ENCODE results near the gene ABTB1.
"Not testable (repeated sequence)": the region's sequence is repeated elsewhere in the genome, so short reads cannot be mapped to it uniquely, and the experiment has no call there.

Gene ABTB1

DNA sequence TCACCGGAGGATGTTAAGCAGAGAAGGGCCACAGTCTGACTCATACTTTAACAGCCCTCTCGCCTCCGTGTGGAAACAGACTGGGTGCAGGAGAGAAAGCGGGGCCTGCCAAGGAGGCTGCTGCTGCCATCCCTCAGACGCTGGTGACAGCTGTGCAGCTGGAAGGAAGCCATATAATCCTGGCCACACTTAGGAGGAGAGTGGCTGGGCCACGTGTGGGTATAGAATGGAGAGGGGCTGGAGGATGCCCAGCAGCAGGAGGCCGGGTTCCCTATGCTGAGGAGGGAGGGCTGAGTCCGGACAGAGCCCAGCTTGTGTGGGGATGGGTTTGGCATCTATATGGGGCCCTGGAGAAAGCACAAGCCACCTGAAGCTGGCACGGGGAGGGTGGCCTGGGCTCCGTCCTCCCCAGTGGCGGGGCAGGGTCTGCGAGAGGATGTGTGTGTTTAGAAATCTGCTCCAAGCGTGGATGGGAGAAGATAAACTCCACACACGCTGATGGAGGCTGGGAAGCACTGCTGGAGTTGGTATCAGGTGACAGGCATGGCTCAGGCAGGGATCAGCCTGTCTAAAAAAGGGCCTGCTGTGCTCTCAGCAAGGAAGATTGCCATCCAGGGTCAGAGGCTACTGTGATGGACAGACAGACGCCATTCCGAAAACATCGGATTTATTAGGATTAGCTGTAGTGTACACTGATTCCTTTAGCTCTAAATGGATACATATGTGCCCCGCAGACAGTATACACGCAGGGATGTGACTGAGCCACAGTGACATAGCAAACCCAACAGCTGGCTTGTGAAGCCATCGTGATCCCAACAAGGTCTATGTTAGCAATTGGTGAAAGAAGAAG is 15.9 kb downstream of the ABTB1 start:
- no peak for DNase-seq (ENCODE audit: low spot score)

DNA sequence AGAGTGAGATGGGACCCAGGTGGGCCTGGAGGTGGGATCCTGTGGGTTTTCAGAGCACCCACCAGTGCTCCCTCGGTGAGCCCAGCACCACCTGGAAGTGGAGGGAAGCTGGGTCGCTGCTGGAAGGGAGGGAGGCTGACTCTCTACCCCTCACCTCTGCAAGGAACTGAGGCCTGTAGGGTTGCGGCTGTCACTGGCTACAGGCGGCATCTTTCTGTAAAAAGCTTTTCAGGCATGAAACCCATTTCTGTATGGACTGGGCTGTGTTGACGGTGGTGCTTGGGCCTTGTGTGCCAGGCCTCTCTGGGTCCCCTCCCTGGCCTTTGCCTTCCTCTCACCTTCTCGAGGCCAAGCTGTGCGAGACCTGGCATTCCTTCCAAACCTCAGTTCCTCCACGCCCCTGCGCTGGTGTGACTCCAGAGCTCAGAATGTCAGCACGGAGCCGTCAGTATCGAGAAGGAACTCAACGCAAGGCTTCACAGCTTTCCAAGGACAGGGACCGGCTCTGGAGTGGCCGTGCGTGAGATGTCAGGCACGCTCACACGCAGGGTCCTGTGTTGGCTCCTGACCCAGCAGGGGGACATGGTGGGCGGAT is 16.6 kb downstream of the ABTB1 start:
- no peak for DNase-seq (ENCODE audit: low spot score)

DNA sequence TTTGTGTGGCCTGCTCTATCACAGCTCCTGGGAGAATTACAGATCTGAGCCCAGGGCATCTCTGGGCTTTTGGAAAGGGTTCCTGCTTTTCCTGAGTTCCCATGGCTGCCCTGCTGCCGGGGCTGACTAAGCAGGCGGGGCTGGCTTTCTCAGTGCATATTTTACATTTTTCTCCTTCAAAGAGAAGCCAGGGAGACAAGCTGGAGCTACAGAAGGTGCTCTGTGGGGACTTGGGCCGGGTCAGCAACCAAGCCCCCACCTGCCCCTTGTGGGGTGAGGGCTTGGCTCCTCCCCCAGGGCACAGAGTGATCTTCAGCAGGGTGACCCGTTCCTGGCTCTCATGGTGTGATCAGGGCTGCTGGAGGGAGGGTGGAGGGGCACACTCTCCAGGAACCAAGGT is 17.4 kb downstream of the ABTB1 start:
- no peak for DNase-seq (ENCODE audit: low spot score)

DNA sequence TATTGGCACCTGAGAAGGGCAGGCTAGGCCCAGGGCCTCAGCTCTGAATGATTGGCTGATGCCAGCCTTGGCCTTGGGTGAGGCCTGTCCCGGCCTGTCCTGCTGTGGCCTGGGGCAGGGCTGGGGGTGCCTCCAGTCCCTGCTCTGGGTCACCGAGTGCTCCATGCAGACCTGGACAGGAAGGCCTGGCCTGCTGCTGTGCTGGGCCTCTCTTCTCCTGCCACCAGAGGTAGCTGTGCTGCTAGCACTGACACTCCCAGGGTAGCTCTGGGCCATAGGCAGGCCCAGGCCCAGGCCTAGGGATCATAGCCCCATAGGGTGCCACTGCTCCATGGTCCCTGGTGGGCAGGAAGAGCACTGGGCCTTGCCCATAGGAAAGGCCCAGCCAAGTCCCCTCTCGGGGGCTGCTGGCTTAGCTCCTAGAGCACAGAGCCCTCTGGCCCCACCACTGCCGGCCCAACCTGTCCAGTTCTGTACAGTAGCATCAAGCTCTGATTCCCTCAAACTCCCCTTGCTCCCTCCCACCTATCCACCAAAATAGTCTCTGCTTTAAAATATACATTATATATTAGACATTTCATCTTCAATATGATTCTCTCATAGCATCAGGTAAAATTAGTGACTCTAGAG is 18.2 kb downstream of the ABTB1 start:
- no peak for DNase-seq (ENCODE audit: low spot score)

DNA sequence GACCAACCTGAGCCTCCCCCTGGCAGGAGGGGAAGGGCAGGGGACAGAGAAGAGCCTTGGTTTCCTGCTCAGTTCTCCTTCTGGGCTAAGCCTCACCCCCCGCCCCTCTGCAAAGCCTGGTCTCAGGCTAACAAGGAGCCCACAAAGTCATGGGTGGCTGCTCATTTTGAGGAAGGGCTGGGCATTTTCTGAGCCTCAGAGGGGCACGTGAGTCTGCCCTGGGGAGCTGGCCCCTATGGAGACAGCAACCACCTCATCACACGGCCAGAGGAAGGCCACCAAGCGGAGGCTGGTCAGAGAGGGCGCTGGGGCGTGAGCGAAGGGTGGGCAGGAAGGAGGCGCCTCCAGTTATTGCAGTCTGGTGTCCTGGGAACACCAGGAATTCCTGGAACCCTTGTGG is 18.7 kb downstream of the ABTB1 start:
- no peak for DNase-seq (ENCODE audit: low spot score)

DNA sequence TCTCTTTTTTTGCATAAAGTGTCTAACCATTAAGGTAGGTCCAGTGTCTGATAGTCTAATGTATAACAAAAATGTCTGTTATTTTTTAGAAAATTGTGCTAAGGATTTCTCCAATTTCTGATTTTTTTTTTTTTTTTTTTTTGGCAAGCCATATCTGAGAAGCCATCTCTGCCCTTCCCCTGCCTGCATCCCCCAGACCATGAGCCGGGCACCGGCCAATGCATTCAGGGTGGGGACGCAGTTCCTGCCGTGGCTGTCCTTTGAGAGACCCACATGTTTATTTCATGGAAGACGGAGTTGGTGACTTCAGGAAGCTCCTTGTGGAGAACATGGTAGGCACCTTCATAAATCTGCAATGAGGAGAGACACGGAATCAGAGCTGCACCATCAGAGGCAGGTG is 19.2 kb downstream of the ABTB1 start:
- no peak for DNase-seq (ENCODE audit: low spot score)

DNA sequence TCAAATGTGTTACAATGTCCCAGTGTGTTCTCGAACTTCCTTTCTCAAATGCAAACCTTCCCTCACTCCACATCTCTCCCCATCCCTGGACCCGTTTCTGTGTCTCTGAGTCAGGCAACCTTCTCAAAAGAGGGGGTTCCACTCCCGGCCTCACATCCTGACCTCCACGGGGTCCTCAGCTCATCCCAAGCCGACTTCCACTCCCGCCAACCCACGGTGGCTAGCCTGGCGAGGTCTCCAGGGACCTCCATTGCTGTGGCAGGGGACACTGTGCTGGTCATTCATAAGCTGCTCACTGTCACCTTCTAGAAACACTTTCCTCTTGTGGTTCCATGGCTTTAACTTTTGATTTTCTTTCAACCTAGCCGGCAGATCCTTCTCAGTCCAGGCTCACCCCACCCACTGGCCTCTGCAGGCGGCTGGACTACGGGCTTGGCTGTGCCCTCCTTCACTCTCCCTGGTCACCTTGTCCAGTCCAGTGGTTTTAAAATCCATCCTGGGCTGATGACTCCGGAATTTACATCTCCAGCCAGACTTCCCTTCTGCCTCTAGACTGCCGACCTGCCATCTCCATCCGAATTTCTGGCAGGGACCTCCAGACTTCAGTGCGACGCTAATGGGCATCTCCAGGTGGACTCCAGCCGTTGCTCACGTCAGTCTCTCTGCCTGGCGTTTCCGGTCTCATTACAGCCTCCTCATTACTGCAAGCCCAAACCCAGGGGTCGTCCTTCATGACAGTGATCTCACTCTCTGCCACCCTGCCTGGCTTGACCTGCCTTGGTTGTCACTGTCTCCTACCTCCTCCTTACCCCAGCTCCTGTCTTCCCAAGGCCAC is 20.0 kb downstream of the ABTB1 start:
- DNase-seq (ENCODE audit: low spot score) = no peak

DNA sequence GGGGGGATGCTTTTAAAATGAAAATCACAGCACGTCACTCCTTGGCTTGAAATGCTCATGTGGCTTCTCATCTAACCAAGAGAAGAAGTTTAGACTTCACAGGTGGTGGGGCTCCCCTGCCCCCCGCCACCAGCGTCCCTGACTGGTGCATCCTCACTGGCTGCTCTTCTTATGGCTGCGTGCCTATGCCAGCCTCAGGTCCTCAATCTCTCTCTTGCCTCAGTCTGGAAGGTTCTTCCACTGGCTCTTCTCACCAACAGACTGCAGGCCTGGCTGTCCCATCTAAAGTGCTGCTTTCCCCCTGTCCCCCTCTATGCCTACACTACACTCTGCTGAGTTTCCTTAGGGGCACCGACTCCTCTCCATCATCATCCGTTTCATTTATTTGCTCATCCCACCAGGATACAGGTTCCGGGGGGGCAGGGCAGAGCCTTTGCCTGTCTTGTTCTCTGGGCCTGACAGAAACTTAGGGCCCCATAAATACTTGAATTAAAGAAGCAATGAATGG is 20.6 kb downstream of the ABTB1 start:
- DNase-seq (ENCODE audit: low spot score) = no peak

DNA sequence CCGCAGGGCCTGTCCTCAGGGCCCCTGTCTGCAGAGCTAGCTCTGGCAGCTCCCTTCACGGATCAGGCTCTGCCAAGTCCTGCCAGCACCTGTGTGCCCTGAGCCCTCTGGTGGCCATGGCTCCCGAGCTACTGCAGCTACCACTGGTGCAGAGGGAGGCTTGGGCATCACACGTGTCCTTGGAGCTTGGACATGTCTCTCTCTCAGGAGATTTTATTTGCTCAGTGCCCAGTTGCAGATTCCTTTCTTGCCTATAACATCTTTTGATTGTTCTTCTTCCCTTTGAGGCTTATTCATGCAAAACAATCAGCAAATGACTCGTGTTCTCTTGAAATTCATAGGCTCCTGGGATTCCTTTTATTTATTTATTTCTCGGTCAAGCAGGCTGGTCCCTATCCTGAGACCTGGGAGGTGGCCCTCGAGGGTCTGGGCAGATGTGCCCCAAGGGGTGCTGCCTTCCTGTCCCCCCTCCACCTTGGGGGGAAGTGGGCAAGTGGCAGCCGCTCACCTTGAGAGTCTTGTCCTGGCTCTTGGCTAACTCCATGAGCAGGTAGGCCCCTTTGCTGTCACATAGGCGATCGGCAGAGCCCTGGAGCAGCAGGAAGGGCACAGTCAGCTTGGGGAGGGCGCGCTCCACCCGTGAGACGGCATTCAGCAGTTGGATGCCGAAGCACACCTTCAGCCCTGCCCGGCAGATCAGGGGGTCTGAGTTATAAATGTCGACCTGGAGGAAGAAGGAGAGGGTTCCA is 21.9 kb downstream of the ABTB1 start:
- DNase-seq (ENCODE audit: low spot score) = peak; percentile 43

DNA sequence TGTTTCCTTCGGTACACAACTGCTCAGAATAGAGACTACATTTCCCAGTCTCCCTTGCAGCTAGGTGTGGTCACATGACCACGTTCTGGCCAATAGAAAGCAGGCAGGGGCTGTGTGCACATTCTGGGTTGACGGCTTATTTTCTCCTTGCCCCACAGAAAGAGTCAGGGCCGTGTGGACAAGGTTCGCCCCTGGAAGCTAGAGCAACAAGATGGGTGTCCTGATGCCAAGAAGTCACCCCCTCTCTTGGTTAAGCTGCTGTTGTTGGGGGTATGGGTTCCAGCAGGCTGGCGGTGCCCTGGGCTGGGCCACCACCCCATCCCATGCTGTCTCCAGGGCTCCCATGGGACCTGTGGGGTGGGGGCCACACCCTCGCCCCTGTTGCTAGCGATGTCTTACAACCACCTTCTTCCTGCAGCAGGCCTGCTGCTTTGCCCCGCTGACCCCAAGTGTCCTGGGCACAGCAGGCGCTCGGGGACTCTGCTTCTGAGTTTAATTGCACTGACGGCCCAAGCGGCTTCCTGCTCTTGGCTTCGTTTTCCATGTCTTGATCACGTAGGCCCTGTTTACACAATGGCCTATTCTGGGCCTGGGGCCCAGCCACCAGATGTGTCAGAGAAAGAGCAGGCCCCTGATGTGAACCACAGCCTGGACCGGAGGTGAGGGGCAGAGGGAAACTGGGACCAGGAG is 24.9 kb downstream of the ABTB1 start:
- DNase-seq (ENCODE audit: low spot score) = peak; percentile 60

DNA sequence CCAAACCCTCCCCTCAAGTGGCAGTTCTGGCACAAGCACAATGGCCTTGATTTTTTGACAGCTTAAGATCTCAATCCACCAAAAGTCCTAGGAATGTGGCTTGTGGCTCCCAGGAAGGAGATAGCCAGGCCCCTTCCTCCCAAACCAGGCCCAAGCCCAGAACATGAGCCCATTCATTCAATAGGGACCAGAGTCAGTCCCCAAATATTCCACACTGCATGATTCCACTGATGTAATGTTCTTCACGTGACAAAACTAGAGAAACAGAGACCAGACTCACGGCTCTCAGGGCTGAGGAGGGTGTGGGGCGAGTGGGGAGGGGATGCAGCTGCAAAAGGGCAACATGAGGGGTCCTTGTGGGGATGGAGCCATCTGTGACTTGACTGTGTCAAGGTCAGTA is 25.5 kb downstream of the ABTB1 start:
- no peak for DNase-seq (ENCODE audit: low spot score)

DNA sequence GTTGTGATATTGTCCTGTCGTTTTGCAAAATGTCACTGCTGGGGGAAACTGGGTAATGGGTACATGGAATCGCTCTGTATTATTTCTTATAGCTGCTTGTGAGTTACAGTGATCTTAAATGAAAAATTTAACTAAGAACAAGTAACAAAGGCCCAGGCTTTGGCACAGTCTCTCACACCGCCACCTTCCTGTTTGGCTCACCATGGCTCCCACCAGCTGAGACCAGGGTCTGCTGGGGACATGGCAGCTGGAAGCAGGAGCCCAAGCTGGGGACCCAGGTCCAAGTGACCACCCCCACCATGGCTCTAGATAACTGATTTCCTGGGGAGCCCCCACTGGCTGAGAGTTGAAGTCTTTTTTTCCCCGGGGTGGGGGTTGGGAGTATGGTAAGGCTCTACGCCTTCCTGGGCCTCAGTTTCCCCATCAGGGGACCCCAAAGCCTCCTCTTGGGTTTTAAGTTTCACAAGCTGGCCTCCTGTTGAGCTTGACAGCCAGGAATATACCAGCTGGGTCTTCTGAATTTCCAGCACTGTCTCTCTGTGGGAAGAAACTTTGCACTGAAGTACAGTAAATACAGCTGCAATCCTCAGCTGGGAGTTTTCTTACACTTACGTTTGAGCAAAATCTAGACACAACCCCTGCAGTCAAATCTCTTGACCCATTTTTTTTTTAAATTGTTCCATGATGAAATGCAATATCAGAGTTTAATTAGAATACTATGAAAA is 26.1 kb downstream of the ABTB1 start:
- DNase-seq (ENCODE audit: low spot score) = no peak

DNA sequence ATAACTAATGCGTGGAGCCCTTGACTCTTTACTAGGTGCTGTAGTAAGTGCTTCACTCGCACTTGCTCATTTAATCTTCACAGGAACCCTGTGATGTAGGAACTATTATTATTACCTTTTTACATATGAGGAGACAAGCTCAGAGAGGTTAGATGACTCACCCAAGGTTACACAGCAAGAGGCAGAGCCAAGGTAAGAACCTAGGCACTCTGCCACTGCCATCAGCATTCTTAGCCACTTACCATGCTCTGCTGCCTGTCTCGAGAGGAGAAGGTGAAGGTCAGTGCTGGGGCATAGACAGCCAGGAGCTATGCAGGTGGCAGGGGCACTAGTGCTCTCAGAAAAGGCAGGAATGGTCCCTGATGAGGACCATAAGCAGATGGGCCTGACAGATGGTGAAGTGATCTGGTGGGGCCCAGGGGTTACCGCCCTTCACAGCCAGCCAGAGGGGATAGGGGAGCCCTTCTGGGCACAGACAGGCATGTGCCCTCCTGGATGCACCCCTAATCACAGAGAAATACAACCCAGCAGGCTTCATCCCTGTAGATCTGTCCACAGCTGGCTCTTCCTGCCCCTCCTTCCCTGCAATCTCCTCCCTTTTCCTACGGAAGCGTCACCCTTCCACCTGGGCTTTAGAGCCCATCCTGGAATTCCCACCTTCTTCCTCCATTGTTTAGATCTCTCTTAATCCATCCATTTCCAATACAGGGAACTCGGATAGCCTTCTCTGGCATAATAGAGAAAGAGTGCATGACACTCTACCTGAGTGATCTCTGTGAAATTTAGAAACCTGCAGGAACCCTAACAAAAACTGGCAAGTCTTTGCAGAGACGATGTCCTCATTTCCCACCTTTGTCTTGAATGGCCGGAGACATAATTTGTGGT is 26.9 kb downstream of the ABTB1 start:
- no peak for DNase-seq (ENCODE audit: low spot score)

DNA sequence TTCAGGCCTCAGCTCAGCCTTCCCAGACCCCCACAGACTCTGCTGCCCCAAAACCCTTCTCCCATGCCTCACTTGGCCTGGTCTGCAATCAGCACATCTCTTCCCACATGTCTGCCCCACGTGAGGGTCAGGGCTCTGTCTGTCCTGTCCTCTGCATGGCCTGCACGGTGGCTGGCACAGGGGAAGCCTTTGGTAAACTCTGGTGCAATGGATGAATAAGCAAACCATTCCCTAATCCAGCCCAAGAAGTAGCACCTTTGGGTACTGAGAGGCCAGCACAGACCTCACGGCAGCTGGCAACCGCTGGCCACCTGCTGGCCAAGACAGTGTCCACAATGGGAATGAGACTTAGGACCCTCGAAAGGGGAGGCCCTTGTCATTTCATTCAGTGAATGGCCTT is 27.7 kb downstream of the ABTB1 start:
- DNase-seq (ENCODE audit: low spot score) = no peak

DNA sequence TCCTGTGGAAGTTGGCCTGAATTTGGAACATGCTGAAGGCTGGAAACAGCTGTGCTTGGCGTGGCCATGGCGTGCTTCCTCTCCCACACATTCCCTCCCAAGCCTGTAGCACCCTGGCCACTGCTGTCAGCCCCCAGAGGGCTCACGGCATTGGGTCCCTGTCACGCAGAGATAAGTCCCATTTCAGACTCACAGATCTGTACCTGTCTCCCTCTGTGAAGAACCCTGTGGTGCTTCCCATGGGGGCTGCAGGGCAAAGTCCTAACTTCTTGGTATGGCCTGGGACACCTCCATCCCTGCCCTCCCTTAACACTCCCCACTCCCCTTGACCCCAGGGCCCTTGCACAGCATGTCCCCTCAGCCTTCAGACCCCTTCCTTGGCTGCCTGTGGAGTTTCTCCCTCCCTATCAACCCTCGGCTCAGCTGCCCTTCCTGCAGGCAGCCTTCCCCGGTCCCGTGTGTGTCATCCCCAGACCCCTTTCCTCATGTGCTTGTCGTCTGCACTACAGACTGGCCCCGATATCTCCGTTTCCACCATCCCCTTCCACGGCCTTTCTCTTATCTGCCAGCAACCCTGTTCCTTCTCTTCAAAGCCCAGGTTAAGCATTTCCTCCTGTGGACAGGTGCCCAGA is 28.6 kb downstream of the ABTB1 start:
- no peak for DNase-seq (ENCODE audit: low spot score)

DNA sequence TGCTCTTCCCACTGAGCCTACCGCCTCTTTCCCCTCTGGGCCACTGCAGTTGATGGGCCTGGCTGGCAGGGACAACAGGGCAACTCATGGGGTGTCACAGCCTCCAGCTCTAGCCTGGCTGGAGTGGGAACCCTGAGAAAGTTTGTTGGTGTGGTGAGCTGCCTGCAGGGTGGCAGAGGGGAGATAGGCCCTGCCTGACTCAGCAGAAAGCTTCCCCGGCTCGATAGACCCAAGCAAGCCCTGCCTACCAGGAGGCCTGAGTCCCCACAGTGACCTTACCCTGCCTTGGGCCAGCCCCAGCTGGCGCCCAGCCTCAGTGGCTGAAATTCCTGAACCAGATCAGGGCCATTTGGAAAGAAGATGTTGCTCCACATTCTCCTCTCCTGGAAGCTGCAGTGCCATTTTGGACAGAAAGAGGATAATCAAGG is 29.4 kb downstream of the ABTB1 start:
- DNase-seq (ENCODE audit: low spot score) = no peak

DNA sequence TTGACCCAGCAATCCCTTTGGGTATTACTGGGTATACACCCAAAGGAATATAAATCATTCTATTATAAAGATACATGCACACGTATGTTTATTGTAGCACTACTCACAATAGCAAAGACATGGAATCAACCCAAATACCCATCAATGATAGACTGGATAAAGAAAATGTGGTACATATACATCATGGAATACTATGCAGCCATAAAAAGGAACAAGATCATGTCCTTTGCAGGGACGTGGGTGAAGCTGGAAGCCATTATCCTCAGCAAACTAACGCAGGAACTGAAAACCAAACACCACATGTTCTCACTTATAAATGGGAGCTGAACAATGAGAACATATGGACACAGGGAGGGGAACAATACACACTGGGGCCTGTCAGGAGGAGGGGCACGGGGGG is 32.1 kb downstream of the ABTB1 start:
- not testable (repeated sequence) for DNase-seq (ENCODE audit: low spot score)

DNA sequence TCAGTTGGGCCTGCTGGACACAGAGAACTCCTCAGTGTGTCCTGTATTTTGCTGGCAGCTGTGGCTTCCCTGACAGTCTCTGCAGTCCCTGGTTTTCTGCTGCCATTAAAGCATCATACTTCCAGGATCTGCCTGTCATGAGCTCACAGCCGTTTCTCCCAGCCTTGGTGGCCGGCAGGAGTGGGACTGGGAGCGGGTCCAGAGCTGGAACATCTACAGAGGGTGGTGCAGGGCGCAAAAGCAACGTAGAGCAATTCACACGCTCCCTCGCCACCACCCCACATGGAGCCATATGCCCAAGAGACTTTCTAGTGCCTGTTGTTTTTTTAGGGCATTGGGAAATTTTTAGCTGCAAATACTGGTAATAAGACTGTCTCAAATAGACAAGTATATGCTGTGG is 33.6 kb downstream of the ABTB1 start:
- no peak for DNase-seq (ENCODE audit: low spot score)
